ENCODE results near the gene SDK1. TPM values are rescaled to one million over a fixed set of nuclear protein-coding genes. Genes with fewer than 3 reads are reported as not detected.

Gene SDK1
- total and polyA plus RNA-seq, 2 of the 8 experiments (the other 6 are each of a cell fraction or from before 2014, with no cell fraction given): 3.3 to 7.2 TPM

DNA sequence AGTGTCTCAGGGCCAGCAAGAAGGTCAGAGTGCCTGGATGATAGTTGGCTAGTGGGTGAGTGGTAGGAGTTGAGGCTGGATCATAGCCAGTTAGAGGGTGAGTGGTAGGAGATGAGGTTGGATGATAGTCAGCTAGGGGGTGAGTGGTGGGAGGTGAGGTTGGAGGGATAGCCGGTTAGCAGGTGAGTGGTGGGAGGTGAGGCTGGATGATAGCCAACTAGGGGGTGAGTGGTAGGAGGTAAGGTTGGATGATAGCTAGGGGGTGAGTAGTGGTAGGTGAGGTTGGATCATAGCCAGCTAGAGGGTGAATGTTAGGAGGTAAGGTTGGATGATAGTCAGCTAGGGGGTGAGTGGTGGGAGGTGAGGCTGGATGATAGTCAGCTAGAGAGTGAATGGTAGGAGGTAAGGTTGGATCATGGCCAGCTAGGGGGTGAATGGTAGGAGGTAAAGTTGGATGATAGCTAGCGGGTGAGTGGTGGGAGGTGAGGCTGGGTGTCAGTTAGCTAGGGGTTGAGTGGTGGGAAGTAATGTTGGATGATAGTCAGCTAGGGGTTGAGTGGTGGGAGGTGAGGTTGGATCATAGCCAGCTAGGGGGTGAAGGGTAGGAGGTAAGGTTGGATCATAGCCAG lies 226.6 kb downstream of the SDK1 start:
- 84% methylated on average over 2 of the region's 2 CpGs; no CpG with 5 or more reads in 1 of the 2 experiments for WGBS, 2 experiments (ENCODE audit: extremely low coverage in 1 of 2, insufficient coverage in 1 of 2, insufficient read length in 1 of 2, insufficient replicate concordance in 2 of 2, low coverage in 1 of 2, low lambda C conversion rate in 2 of 2, missing lambda C conversion rate in 1 of 2)
- H3K9me3 ChIP-seq (ENCODE audit: insufficient read depth in 2 of 2, low read depth in 1 of 2, low read length in 1 of 2): no peaks in the 10 kb centered on the region
- no peak overlapping the region for H2BK5ac ChIP-seq (ENCODE audit: low read depth, low read length)
- no peaks in the 10 kb centered on the region for H3K36me3 ChIP-seq (ENCODE audit: control insufficient read depth in 2 of 4, insufficient read depth in 4 of 4, low read length in 3 of 4)
- no peak overlapping the region for H2BK12ac ChIP-seq (ENCODE audit: low read depth, low read length)
- no peak overlapping the region for H3K4me3 ChIP-seq (ENCODE audit: extremely low read depth in 1 of 4, insufficient read depth in 2 of 4, low read depth in 3 of 4, low read length in 4 of 4)
- no peaks in the 10 kb centered on the region for H3K79me2 ChIP-seq (ENCODE audit: control insufficient read depth in 1 of 2, insufficient read depth in 2 of 2, low read length in 2 of 2)
- ChIA-PET CTCF (ENCODE audit: partially characterized antibody) (interaction anchor here (0.7 to 1.6 kb wide), 3 partner anchors 17 to 253 kb away, joined by 4 read pairs; no protein-coding TSS in a partner anchor), POLR2A (ENCODE audit: partially characterized antibody) (interaction anchor here (0.7 to 0.9 kb wide), 2 partner anchors 9 to 47 kb away, joined by 3 read pairs; no protein-coding TSS in a partner anchor)
- DNase-seq (ENCODE audit: low read depth in 1 of 2, low spot score in 2 of 2): no peak
- no peaks in the 10 kb centered on the region for H3K27me3 ChIP-seq (replicated peaks in 1 of 4; ENCODE audit: control insufficient read depth in 3 of 4, extremely low read depth in 1 of 4, insufficient read depth in 3 of 4, low read length in 3 of 4)
- no peak overlapping the region for H2AFZ ChIP-seq (ENCODE audit: low read length)
- no peaks in the 10 kb centered on the region for H3K4me1 ChIP-seq (replicated peaks in 1 of 4; ENCODE audit: control insufficient read depth in 3 of 4, insufficient read depth in 4 of 4, low read length in 3 of 4)
- no peak overlapping the region for H3K27ac ChIP-seq (ENCODE audit: low read depth, low read length)
- H3K4me2 ChIP-seq (ENCODE audit: insufficient read depth in 1 of 2, low read depth in 2 of 2, low read length in 2 of 2): no peak overlapping the region
- no peak overlapping the region for H3K14ac ChIP-seq (ENCODE audit: insufficient read length)
- FAIRE-seq: no peak
- TF ChIP-seq TAF1 (IDR thresholded peaks at IDR 0.05; ENCODE audit: low read depth, low read length): no peak
- no peak for TF ChIP-seq POLR2A (IDR thresholded peaks at IDR 0.05; ENCODE audit: control extremely low read depth in 1 of 2, low read depth in 2 of 2, low read length in 2 of 2)
- no peak for TF ChIP-seq RNF2 (IDR thresholded peaks at IDR 0.05; ENCODE audit: borderline replicate concordance, low read depth, low read length, missing control alignments, poor library complexity, severe bottlenecking)
- TF ChIP-seq EZH2 (IDR thresholded peaks at IDR 0.05; ENCODE audit: low read depth, low read length, severe bottlenecking): no peak
- H3K23me2 ChIP-seq (ENCODE audit: low read depth, low read length): no peaks in the 10 kb centered on the region
- H2BK120ac ChIP-seq (replicated peaks; ENCODE audit: low read depth, low read length): no peak overlapping the region
- no peak overlapping the region for H4K91ac ChIP-seq (replicated peaks; ENCODE audit: insufficient read length, low read length)
- no peak overlapping the region for H3K9ac ChIP-seq (replicated peaks in 1 of 4; ENCODE audit: extremely low read depth in 1 of 4, low read depth in 3 of 4, low read length in 3 of 4)
- H2AK5ac ChIP-seq (ENCODE audit: low read depth, low read length): no peak overlapping the region
- H3K18ac ChIP-seq (ENCODE audit: extremely low read depth, low read length): no peak overlapping the region
- no peak overlapping the region for H2BK15ac ChIP-seq (ENCODE audit: low read length)
- H4K5ac ChIP-seq (ENCODE audit: insufficient read length, low read depth, low read length): no peak overlapping the region
- H3K79me1 ChIP-seq (ENCODE audit: low read depth, low read length): no peaks in the 10 kb centered on the region
- no peak overlapping the region for H3K56ac ChIP-seq (replicated peaks; ENCODE audit: insufficient read length, low read depth, low read length)
- peaks cover 0 to 1% of the 10 kb centered on the region in 2 experiments for H4K20me1 ChIP-seq (replicated peaks in 1 of 2; ENCODE audit: control insufficient read depth in 1 of 2, insufficient read depth in 2 of 2, low read length in 2 of 2)
- H3K4ac ChIP-seq (replicated peaks; ENCODE audit: insufficient read length, low read depth, low read length): no peak overlapping the region
- H4K8ac ChIP-seq (ENCODE audit: extremely low read depth, insufficient read depth, low read length): no peak overlapping the region
- no peak overlapping the region for H2BK20ac ChIP-seq (ENCODE audit: low read length)
- no peak overlapping the region for H3K23ac ChIP-seq (ENCODE audit: insufficient read length)
